Keratinocyte (primary cell): ENCODE results near the gene USP34. TPM values are rescaled to one million over a fixed set of nuclear protein-coding genes. Genes with fewer than 3 reads are reported as not detected.

Experiments used
- DNase-seq: peaks from one replicate; pipeline ENCODE4 v3.0.0-alpha.2; 2011; ENCODE audit warnings: low read depth, missing footprints, low spot score
- FAIRE-seq: peaks from 2 replicates; lab custom pipeline; 2011; peaks lifted over from hg19 to GRCh38; lab: Jason Lieb, UNC
- H2AFZ ChIP-seq: 2 replicates; pipeline ENCODE4 v1.6.0; 2012; ENCODE audit warnings: low read length, control low read depth, inconsistent platforms; ENCODE audit not compliant: control insufficient read depth
- H3K27ac ChIP-seq: 2 replicates; pipeline ENCODE4 v1.5.1; 2011; ENCODE audit warnings: low read length; ENCODE audit not compliant: control insufficient read depth, insufficient read depth
- H3K27me3 ChIP-seq: 3 replicates; pipeline ENCODE4 v1.6.0; 2011; ENCODE audit warnings: low read length; ENCODE audit not compliant: control insufficient read depth, insufficient read depth; ENCODE audit errors: extremely low read depth
- H3K36me3 ChIP-seq, 2 experiments: 2 replicates in 1 of 2; 3 replicates in 1 of 2; pipeline ENCODE4 v1.5.1; 2011; ENCODE audit warnings: low read length in 2 of 2, mild to moderate bottlenecking in 1 of 2; ENCODE audit not compliant: control insufficient read depth in 2 of 2, insufficient read depth in 2 of 2; ENCODE audit errors: extremely low read depth in 1 of 2
- H3K4me1 ChIP-seq: 3 replicates; pipeline ENCODE4 v1.5.1; 2011; ENCODE audit warnings: low read length; ENCODE audit not compliant: control insufficient read depth, insufficient read depth; ENCODE audit errors: extremely low read depth
- H3K4me2 ChIP-seq: 3 replicates; pipeline ENCODE4 v1.6.0; 2011; ENCODE audit warnings: low read depth, low read length; ENCODE audit not compliant: control insufficient read depth, insufficient read depth; ENCODE audit errors: extremely low read depth
- H3K4me3 ChIP-seq, 3 experiments: fragments of 200-600 bp in 1 of 3; sonication (generic) in 1 of 3; 2 replicates in 2 of 3; 3 replicates in 1 of 3; pipeline ENCODE4 v1.5.1; 2011 to 2016; ENCODE audit warnings: low read length in 3 of 3, mild to moderate bottlenecking in 3 of 3, control low read depth in 2 of 3, inconsistent platforms in 1 of 3, low read depth in 1 of 3, mixed read lengths in 1 of 3, mixed run types in 1 of 3, moderate library complexity in 1 of 3; ENCODE audit not compliant: control insufficient read depth in 2 of 3, insufficient read depth in 2 of 3; ENCODE audit errors: extremely low read depth in 1 of 3
- H3K79me2 ChIP-seq: 2 replicates; pipeline ENCODE4 v1.6.0; 2012; ENCODE audit warnings: low read length; ENCODE audit not compliant: control insufficient read depth, insufficient read depth
- H3K9ac ChIP-seq: 3 replicates; pipeline ENCODE4 v1.6.0; 2011; ENCODE audit warnings: low read length; ENCODE audit not compliant: control insufficient read depth, insufficient read depth; ENCODE audit errors: extremely low read depth
- H3K9me1 ChIP-seq: 3 replicates; pipeline ENCODE4 v1.6.0; 2011; ENCODE audit warnings: low read length; ENCODE audit not compliant: control insufficient read depth, insufficient read depth; ENCODE audit errors: extremely low read depth
- H3K9me3 ChIP-seq: 2 replicates; pipeline ENCODE4 v1.5.1; 2012; ENCODE audit warnings: low read depth, low read length; ENCODE audit not compliant: control insufficient read depth
- H4K20me1 ChIP-seq: 3 replicates; pipeline ENCODE4 v1.6.0; 2011; ENCODE audit warnings: low read length; ENCODE audit not compliant: control insufficient read depth, insufficient read depth; ENCODE audit errors: extremely low read depth
- EZH2 ChIP-seq: IDR thresholded peaks from one replicate; pipeline ENCODE4 v1.6.1; 2012; ENCODE audit warnings: inconsistent platforms, mild to moderate bottlenecking, low read length, moderate library complexity
- dilution Hi-C: fragments of 300-500 bp; cut with MboI; formaldehyde crosslinking; loops from one replicate; pipeline ENCODE4 v1.7.0; 2020; ENCODE audit warnings: low sequenced_read_pairs; ENCODE audit not compliant: extremely low pct_ligation_motif_present
- polyA plus RNA-seq, 5 experiments: library from polyadenylated mRNA; depleted of rRNA in 3 of 5; stranded (reverse) in 3 of 5; stranded (forward) in 1 of 5; unstranded in 1 of 5; fragments of >200 nt; gene quantifications; 1 replicate in 1 of 5; 2 replicates in 3 of 5; 3 replicates in 1 of 5; pipeline versions ENCODE4 v1.2.1 to v1.2.3, GENCODE V29; 2011 to 2012; ENCODE audit warnings: missing spikeins in 2 of 5, low read depth in 1 of 5, low replicate concordance in 1 of 5
- TF ChIP-seq, protein P1 (sequence below), 3 experiments: IDR thresholded peaks in 1 of 3; conservative IDR thresholded peaks in 1 of 3; optimal IDR thresholded peaks in 1 of 3; 2 replicates in 2 of 3; 3 replicates in 1 of 3; pipeline versions ENCODE3 to v1.5.1; 2011; ENCODE audit warnings: low read length in 3 of 3, mild to moderate bottlenecking in 3 of 3, moderate library complexity in 2 of 3, control low read depth in 1 of 3, inconsistent platforms in 1 of 3; ENCODE audit not compliant: insufficient read depth in 2 of 3; ENCODE audit errors: extremely low read depth in 1 of 3

The USP34 gene
- polyA plus RNA-seq, 1 donor (not counting 4 experiments of a cell fraction or from before 2014, with no cell fraction given) = 54.7 TPM

DNA sequence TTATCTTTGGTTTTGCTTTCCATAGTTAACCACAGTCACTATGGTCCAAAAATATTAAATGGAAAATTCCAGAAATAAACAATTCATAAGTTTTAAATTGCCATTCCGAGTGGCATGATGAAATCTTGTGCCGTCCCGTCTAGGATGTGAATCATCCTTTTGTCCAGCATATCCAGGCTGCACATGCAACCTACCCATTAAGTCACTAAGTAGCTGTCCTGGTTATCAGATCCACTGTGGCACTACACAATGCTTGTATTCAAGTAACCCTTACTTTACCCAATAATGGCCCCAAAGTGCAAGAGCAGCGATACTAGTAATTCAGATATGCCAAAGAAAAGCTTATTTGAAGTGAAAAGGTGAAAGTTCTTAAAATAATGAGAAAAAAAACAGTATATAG, 10.7 kb downstream of the USP34 start:
- Histone ChIP-seq H3K9ac (no peak overlapping the region), H3K27me3 (no peaks in the 10 kb centered on the region), H2AFZ (no peak overlapping the region), H3K4me3 (no peak overlapping the region), H3K4me2 (peak overlapping the region; percentile 24), H4K20me1 (peaks cover 3% of the 10 kb centered on the region), H3K36me3 (peaks cover 0 to 5% of the 10 kb centered on the region in 2 experiments), H3K9me3 (no peaks in the 10 kb centered on the region), H3K79me2 (peaks cover 97% of the 10 kb centered on the region), H3K4me1 (peaks cover 14% of the 10 kb centered on the region), H3K27ac (peak overlapping the region; percentile 71), H3K9me1 (no peaks in the 10 kb centered on the region)
- dilution Hi-C loops = no loop called here
- no peak for TF ChIP-seq EZH2
- TF ChIP-seq, protein P1, sequence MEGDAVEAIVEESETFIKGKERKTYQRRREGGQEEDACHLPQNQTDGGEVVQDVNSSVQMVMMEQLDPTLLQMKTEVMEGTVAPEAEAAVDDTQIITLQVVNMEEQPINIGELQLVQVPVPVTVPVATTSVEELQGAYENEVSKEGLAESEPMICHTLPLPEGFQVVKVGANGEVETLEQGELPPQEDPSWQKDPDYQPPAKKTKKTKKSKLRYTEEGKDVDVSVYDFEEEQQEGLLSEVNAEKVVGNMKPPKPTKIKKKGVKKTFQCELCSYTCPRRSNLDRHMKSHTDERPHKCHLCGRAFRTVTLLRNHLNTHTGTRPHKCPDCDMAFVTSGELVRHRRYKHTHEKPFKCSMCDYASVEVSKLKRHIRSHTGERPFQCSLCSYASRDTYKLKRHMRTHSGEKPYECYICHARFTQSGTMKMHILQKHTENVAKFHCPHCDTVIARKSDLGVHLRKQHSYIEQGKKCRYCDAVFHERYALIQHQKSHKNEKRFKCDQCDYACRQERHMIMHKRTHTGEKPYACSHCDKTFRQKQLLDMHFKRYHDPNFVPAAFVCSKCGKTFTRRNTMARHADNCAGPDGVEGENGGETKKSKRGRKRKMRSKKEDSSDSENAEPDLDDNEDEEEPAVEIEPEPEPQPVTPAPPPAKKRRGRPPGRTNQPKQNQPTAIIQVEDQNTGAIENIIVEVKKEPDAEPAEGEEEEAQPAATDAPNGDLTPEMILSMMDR (optimal IDR thresholded peaks at IDR 0.05 in 1 of 3, IDR thresholded peaks at IDR 0.05 in 1 of 3, conservative IDR thresholded peaks at IDR 0.05 in 1 of 3; ENCODE audit: extremely low read depth in 1 of 3, insufficient read depth in 2 of 3, low read length in 3 of 3) = no peak
- DNase-seq (no peak), FAIRE-seq (peak; percentile 44)

DNA sequence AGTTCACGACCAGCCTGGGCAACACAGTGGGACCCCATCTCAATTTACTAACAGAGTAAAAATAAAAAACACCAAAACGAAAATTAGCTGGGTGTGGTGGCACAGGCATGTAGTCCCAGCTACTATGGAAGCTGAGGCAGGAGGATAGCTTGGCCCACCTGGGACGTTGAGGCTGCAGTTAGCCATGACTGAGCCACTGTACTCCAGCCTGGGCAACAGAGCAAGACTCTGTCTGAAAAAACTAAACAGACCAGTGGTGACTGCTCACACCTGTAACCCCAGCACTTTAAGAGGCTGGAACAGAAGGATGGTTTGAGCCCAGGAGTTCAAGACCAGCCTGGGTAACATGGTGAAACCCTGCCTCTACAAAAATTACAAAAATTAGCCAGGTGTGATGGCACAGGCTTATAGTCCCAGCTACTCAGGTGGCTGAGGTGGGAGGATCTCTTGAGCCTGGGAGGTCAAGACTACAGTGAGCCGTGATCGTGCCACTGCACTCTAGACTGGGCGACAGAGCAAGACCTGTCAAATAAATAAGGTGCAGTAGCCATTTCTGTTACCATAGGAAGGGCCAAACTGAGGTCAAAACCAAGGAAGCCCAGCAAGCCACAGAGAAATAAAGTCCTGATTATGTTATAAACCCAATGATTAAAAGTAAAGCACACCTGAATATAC, 14.0 kb downstream of the USP34 start:
- Histone ChIP-seq H3K36me3 (peaks cover 0 to 5% of the 10 kb centered on the region in 2 experiments), H3K9ac (no peak overlapping the region), H3K9me3 (no peaks in the 10 kb centered on the region), H3K27ac (no peak overlapping the region), H3K9me1 (no peaks in the 10 kb centered on the region), H3K4me2 (no peak overlapping the region), H4K20me1 (peaks cover 3% of the 10 kb centered on the region), H3K79me2 (peaks cover 96% of the 10 kb centered on the region), H2AFZ (no peak overlapping the region), H3K27me3 (no peaks in the 10 kb centered on the region), H3K4me3 (no peak overlapping the region), H3K4me1 (peaks cover 14% of the 10 kb centered on the region)
- dilution Hi-C loops = no loop called here
- TF ChIP-seq, protein P1 (optimal IDR thresholded peaks at IDR 0.05 in 1 of 3, IDR thresholded peaks at IDR 0.05 in 1 of 3, conservative IDR thresholded peaks at IDR 0.05 in 1 of 3; ENCODE audit: extremely low read depth in 1 of 3, insufficient read depth in 2 of 3, low read length in 3 of 3) = no peak
- TF ChIP-seq EZH2 = no peak
- DNase-seq (no peak), FAIRE-seq (no peak)
